Measurements from ENCODE around the gene CNTNAP5.

Gene CNTNAP5

GRCh38 chr2:124883595-124883994 is 858.5 kb downstream of the CNTNAP5 start:
- no peak for DNase-seq (ENCODE audit: low read depth in 2 of 2)

DNA sequence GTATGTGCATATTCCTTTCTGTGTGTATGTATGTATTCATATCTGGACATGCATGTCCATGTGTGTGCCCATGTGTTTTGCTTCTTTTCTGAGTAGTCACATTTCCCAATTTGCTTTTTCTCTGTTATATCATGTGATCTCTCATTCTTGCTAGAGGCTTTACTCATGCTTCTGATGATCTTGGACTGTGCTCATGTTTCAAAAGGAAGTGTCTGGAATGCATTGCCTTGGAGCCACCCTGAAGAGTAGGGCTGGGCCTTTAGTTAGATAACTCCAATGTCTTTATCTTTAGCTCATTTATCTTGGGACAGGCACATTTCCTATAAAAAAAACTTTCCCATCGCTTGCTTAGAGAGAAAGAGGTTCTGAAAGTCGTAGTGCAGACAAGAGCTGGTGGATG is 859.2 kb downstream of the CNTNAP5 start:
- no peak for DNase-seq (ENCODE audit: low read depth in 2 of 2)

DNA sequence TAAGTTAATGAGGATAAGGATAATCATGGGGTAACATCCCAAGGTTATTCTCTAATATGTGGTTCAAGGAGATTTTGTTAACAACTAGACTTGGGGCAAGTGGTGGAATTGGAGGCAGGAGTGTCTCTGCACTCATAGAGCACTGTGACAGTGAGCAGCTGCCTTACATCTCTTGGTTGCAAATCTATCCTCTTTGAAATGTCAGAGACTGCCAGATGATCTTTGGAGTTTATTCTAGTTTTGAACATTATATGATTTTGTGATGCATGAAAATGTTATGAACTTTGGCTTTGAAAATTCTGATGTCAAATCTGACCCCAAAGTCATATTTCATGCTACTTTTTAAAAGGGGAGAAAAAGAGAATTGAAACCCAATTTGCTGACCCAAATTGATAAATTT is 861.1 kb downstream of the CNTNAP5 start:
- no peak for DNase-seq (ENCODE audit: low read depth in 2 of 2)

- DNase-seq (ENCODE audit: low read depth in 2 of 2), result no peak
Observed at GRCh38 chr2:124887466-124887865, 862.4 kb downstream of the CNTNAP5 start.

- no peak for DNase-seq (ENCODE audit: low read depth in 2 of 2)
Observed at GRCh38 chr2:124888431-124888830, 863.3 kb downstream of the CNTNAP5 start.

GRCh38 chr2:124894199-124894598 is 869.1 kb downstream of the CNTNAP5 start:
- DNase-seq (ENCODE audit: low read depth in 2 of 2), result no peak

DNA sequence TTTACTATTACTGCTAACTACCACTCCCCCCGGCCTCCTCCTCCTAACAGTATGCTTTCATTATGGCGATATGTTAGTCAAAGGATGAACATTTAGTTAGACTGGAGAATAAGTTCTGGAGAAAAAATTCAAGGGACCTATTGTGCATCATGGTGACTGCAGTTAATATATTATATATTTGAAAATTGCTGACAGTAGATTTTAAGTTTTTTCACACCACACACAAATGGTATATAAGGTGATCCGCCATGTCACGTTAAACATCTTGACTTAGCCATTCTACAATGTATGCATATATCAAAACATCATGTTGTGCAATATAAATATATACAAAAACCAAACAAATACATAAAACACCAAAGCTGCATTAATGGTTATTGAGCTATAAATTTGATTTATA is 873.7 kb downstream of the CNTNAP5 start:
- no peak for DNase-seq (ENCODE audit: low read depth in 2 of 2)

DNA sequence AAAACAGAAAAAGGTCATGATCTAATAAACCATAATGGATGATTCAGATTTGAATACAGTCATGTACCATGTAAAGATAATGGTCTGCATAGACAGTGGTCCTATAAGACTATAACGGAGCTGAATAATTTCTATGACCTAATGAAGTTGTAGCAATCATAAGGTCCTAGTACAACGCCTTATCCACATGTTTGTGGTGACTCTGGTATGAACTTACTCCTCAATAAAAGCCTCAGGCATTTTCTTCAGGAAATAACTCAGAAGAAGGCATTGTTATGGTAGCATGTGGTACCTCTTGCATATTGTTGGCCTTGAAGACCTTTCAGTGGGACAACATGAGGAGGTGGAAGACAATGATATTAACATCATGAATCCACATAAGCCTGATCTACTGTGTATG is 883.3 kb downstream of the CNTNAP5 start:
- no peak for DNase-seq (ENCODE audit: low read depth in 2 of 2)

DNA sequence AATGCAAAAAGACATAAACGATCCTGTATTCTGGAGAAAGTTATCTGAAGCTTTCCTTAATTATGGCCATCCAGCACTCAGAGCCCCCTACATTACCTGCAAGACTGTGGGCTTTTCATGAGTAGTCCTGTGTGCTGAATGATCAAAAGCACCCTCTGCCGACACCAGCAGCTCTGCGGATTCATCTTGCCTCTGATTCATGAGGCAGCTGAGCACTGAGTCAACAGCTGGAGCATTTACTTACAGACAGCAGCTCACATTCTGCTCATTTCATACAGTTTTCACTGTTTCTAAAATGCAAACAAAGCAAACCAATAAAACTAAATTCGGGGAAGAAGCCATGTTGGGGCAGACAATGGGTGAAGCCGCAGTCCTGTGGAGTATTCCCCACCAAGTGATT is 886.5 kb downstream of the CNTNAP5 start:
- DNase-seq (ENCODE audit: low read depth in 2 of 2), result no peak

DNA sequence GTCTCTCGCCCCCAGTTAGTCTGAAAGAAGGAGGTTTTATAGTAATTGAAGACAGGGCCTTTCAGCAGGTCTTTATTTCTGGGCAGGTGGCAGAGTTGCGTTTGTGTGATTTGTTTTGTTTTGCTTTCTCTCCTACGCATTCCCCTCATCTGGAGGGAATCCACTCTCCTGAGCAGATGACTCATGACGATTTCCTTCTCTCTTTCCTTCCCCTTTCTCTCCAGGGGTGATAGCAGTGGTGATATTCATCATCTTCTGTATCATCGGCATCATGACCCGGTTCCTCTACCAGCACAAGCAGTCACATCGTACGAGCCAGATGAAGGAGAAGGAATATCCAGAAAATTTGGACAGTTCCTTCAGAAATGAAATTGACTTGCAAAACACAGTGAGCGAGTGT is 888.8 kb downstream of the CNTNAP5 start:
- no peak for DNase-seq (ENCODE audit: low read depth in 2 of 2)

DNA sequence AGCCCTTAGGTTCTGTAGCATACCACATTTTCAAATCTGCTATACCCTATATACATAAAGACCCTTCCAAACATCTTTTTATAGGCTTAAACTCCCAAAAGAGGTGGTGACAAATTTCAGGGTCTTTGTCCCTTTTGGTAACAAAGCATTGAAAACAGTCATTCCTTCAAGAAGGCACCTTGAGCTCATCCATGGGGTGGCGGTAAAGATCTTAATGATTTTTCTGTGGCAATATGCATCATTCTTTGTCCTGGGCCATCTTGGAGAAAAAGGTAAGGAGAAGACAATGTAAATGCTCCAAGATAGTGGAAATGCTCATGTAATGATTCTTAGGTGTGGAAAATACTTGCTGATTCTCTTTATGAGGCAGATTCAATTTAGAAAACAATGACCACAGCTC is 890.5 kb downstream of the CNTNAP5 start:
- no peak for DNase-seq (ENCODE audit: low read depth in 2 of 2)

GRCh38 chr2:124919296-124919695 is 894.2 kb downstream of the CNTNAP5 start:
- no peak for DNase-seq (ENCODE audit: low read depth in 2 of 2)

- no peak for DNase-seq (ENCODE audit: low read depth in 2 of 2)
Observed at GRCh38 chr2:124920448-124920847, 895.4 kb downstream of the CNTNAP5 start.

DNA sequence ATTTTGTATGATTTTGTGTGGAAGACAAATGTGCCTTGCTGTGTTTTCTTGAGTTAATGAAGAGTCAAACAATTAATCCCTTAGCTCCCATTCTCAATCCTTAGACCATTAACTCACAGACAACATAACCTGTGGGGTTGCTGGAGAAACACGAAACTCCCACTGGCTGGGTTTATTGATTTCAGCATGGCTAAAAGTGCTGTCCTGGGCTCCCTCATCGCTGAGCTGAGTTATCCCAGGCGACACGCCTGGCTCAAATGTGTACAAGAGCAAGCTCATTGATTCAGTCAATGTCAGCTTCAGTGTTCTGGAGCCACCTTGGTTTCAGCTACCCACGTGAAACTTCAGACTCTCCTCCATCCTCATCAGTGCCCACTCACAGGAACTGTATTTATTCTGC is 896.1 kb downstream of the CNTNAP5 start:
- no peak for DNase-seq (ENCODE audit: low read depth in 2 of 2)

- no peak for DNase-seq (ENCODE audit: low read depth in 2 of 2)
Observed at GRCh38 chr2:124923097-124923496, 898.0 kb downstream of the CNTNAP5 start.

DNA sequence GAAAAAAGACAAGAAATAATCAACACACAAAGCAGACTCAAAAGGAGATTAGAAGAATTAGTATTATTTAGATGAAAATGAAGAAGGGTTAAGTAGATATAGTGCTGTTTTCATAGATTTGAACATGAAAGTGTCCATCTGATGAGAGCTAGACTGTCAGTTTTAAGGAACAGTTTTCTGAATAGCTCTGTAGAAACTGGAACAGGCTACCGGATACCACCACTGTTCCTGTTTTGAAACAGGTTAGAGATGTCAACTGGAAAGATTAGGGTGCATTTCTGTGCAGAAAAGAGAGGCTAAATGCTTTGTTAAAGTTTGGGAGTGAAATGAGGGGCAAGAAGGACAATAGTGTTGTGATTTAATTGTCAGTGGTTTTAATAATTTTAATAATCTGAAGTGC is 908.8 kb downstream of the CNTNAP5 start:
- DNase-seq (ENCODE audit: low read depth in 2 of 2), result no peak

GRCh38 chr2:124953921-124954320 is 928.8 kb downstream of the CNTNAP5 start:
- DNase-seq (ENCODE audit: low read depth in 2 of 2), result no peak

DNA sequence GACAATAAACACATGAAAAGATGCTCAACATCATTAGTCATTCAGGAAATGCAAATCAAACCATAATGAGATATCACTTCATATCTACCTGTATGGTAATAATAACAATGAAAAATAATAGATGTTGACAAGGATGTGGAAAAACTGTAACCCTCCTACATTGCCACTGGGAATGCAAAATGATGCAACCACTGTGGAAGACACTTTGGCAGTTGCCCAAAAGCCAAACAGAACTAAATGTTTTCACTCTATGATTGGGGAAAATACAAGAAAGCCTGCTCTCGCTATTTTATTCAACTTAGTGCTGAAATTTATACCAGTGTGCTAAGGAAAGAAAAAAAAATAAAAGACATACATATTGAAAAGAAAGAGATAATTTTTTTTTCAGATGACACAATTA is 934.5 kb downstream of the CNTNAP5 start:
- no peak for DNase-seq (ENCODE audit: low read depth in 2 of 2)

GRCh38 chr2:124961132-124961531 is 936.0 kb downstream of the CNTNAP5 start:
- DNase-seq (ENCODE audit: low read depth in 2 of 2), result no peak

Measured in activated CD8-positive, alpha-beta memory T cell treated with anti-CD3 and anti-CD28 coated beads for 4 hours (primary cell).